HUES6 (cell line): ENCODE data around the gene HOXB8.

Experiments used
- H3K27ac ChIP-seq: 2 replicates; pipeline ENCODE4 v1.7.0; 2013; ENCODE audit warnings: low read depth, mild to moderate bottlenecking, low read length, inconsistent platforms
- H3K27me3 ChIP-seq: 2 replicates; pipeline ENCODE4 v1.6.1; 2013; ENCODE audit warnings: low read length; ENCODE audit not compliant: control insufficient read depth, insufficient read depth
- H3K36me3 ChIP-seq: 2 replicates; pipeline ENCODE4 v1.6.1; 2013; ENCODE audit warnings: low read length; ENCODE audit not compliant: control insufficient read depth, insufficient read depth
- H3K4me1 ChIP-seq: 2 replicates; pipeline ENCODE4 v1.6.1; 2013; ENCODE audit warnings: low read length; ENCODE audit not compliant: control insufficient read depth, insufficient read depth
- H3K4me3 ChIP-seq: 2 replicates; pipeline ENCODE4 v1.5.1; 2013; ENCODE audit warnings: low read depth, low read length
- H3K9ac ChIP-seq: one replicate; pipeline ENCODE4 v1.6.1; 2013; ENCODE audit warnings: mild to moderate bottlenecking, low read length
- H3K9me3 ChIP-seq: 2 replicates; pipeline ENCODE4 v1.6.1; 2013; ENCODE audit warnings: low read depth, low read length; ENCODE audit not compliant: control insufficient read depth, insufficient read depth

The HOXB8 gene

GRCh38 chr17:48612854-48613691, 2.0 kb downstream of the HOXB8 start:
- peak overlapping the region; percentile 94 for H3K9ac ChIP-seq
- peaks cover 13% of the 10 kb centered on the region for H3K4me1 ChIP-seq
- no peak overlapping the region; the same call in 1 of the 2 replicates for H3K27ac ChIP-seq
- peaks cover 99% of the 10 kb centered on the region for H3K27me3 ChIP-seq
- no peaks in the 10 kb centered on the region for H3K36me3 ChIP-seq
- no peaks in the 10 kb centered on the region for H3K9me3 ChIP-seq
- H3K4me3 ChIP-seq: peak overlapping the region; percentile 54; the same call in 1 of the 2 replicates

- H3K4me3 ChIP-seq: peak overlapping the region; percentile 54; the same call in 1 of the 2 replicates
- peaks cover 12% of the 10 kb centered on the region for H3K4me1 ChIP-seq
- H3K9ac ChIP-seq: peak overlapping the region; percentile 94
- H3K27me3 ChIP-seq: peaks cover 99% of the 10 kb centered on the region
- no peaks in the 10 kb centered on the region for H3K36me3 ChIP-seq
- no peaks in the 10 kb centered on the region for H3K9me3 ChIP-seq
- no peak overlapping the region; the same call in 1 of the 2 replicates for H3K27ac ChIP-seq
Measured at GRCh38 chr17:48612456-48612853, 2.6 kb downstream of the HOXB8 start.

GRCh38 chr17:48611681-48612455, 3.2 kb downstream of the HOXB8 start:
- H3K27me3 ChIP-seq: peaks cover 99% of the 10 kb centered on the region
- peak overlapping the region; percentile 54 for H3K4me3 ChIP-seq
- no peak overlapping the region for H3K27ac ChIP-seq
- peak overlapping the region; percentile 94 for H3K9ac ChIP-seq
- no peaks in the 10 kb centered on the region for H3K9me3 ChIP-seq
- no peaks in the 10 kb centered on the region for H3K36me3 ChIP-seq
- peaks cover 12% of the 10 kb centered on the region for H3K4me1 ChIP-seq

- H3K27me3 ChIP-seq: peaks cover 99% of the 10 kb centered on the region
- peaks cover 12% of the 10 kb centered on the region; the same call in 1 of the 2 replicates for H3K4me1 ChIP-seq
- peak overlapping the region; percentile 94 for H3K9ac ChIP-seq
- H3K27ac ChIP-seq: peak overlapping the region; percentile 42; the same call in 1 of the 2 replicates
- no peaks in the 10 kb centered on the region for H3K36me3 ChIP-seq
- H3K9me3 ChIP-seq: no peaks in the 10 kb centered on the region
- peak overlapping the region; percentile 54 for H3K4me3 ChIP-seq
Measured at GRCh38 chr17:48611213-48611612, 3.9 kb downstream of the HOXB8 start.

- no peaks in the 10 kb centered on the region for H3K36me3 ChIP-seq
- H3K9ac ChIP-seq: peak within 1 kb of the TSS; percentile 94
- peaks cover 99% of the 10 kb centered on the region for H3K27me3 ChIP-seq
- no peaks in the 10 kb centered on the region for H3K9me3 ChIP-seq
- H3K4me1 ChIP-seq: peaks cover 12% of the 10 kb centered on the region; the same call in 1 of the 2 replicates
- H3K4me3 ChIP-seq: peak within 1 kb of the TSS; percentile 54
- H3K27ac ChIP-seq: peak within 1 kb of the TSS; percentile 42; the same call in 1 of the 2 replicates
Measured at GRCh38 chr17:48610282-48611211, 4.5 kb downstream of the HOXB8 start, which contains the start of gene HOXB7. Gene HOXB7, minus strand, starts transcription at chr17:48611017. Its CDS starts 99 bp downstream, at chr17:48610918.

GRCh38 chr17:48609759-48610281, 5.3 kb downstream of the HOXB8 start:
- Histone ChIP-seq H3K4me3 (peak overlapping the region; percentile 54), H3K4me1 (peaks cover 14% of the 10 kb centered on the region), H3K27me3 (peaks cover 99% of the 10 kb centered on the region), H3K36me3 (no peaks in the 10 kb centered on the region), H3K9me3 (no peaks in the 10 kb centered on the region), H3K9ac (peak overlapping the region; percentile 94), H3K27ac (no peak overlapping the region; the same call in 1 of the 2 replicates)

- Histone ChIP-seq H3K27ac (no peak overlapping the region; the same call in 1 of the 2 replicates), H3K4me1 (peaks cover 14% of the 10 kb centered on the region), H3K9me3 (no peaks in the 10 kb centered on the region), H3K27me3 (peaks cover 99% of the 10 kb centered on the region), H3K4me3 (peak overlapping the region; percentile 5; the same call in 1 of the 2 replicates), H3K9ac (peak overlapping the region; percentile 94), H3K36me3 (no peaks in the 10 kb centered on the region)
Measured at GRCh38 chr17:48609033-48609432, 6.1 kb downstream of the HOXB8 start.

- Histone ChIP-seq H3K36me3 (no peaks in the 10 kb centered on the region), H3K9ac (peak overlapping the region; percentile 94), H3K4me3 (peak overlapping the region; percentile 5; the same call in 1 of the 2 replicates), H3K27ac (no peak overlapping the region), H3K27me3 (peaks cover 99% of the 10 kb centered on the region), H3K9me3 (no peaks in the 10 kb centered on the region), H3K4me1 (peaks cover 14% of the 10 kb centered on the region)
Measured at GRCh38 chr17:48608494-48608834, 6.6 kb downstream of the HOXB8 start.

- Histone ChIP-seq H3K27ac (no peak overlapping the region), H3K4me3 (peak overlapping the region; percentile 15; the same call in 1 of the 2 replicates), H3K36me3 (no peaks in the 10 kb centered on the region), H3K4me1 (peaks cover 10% of the 10 kb centered on the region), H3K27me3 (peaks cover 100% of the 10 kb centered on the region), H3K9ac (peak overlapping the region; percentile 87), H3K9me3 (no peaks in the 10 kb centered on the region)
Measured at GRCh38 chr17:48606892-48607614, 8.0 kb downstream of the HOXB8 start.
